NCI-H1417 (cell line): Measurements from ENCODE around the gene ALG5.

Experiments used
- DNase-seq, 3 experiments: peaks; one replicate each; lab custom pipeline; 2025; lab: John Stamatoyannopoulos, UW

The ALG5 gene, protein sequence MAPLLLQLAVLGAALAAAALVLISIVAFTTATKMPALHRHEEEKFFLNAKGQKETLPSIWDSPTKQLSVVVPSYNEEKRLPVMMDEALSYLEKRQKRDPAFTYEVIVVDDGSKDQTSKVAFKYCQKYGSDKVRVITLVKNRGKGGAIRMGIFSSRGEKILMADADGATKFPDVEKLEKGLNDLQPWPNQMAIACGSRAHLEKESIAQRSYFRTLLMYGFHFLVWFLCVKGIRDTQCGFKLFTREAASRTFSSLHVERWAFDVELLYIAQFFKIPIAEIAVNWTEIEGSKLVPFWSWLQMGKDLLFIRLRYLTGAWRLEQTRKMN

GRCh38 chr13:36999054-36999714 lies at the start of gene ALG5:
TSS of gene ALG5 (minus strand) at chr13:36999340. CDS start at chr13:36999300, 40 bp downstream.
- peak; percentile 90 to 93 (median 92) for DNase-seq

- DNase-seq = no peak
These were observed 48.7 kb upstream of the ALG5 start for GRCh38 chr13:37047846-37048245.

- DNase-seq = peak in 1 of 3 experiments; percentile 24
These were observed 47.9 kb upstream of the ALG5 start for GRCh38 chr13:37047032-37047431.

GRCh38 chr13:37046062-37046461 lies 46.9 kb upstream of the ALG5 start:
- no peak for DNase-seq

DNA sequence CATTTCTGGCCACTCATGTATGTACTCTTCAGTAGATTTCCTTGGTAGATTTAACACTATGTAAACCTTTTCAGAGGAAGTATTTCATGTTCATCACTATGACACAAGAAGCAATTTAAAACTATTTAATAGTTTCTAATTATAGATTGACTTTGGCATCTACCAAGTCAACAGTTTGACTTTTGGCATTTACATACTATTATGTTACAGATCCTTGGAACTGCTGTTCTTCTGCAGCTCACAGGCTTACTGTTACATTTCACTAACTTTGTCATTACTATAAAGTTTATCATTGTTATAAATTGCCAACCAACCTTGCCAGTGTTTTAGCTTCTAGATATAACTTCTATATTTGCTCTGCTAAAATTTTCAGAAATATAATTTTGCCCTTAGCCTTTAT lies 41.6 kb upstream of the ALG5 start:
- no peak for DNase-seq

DNA sequence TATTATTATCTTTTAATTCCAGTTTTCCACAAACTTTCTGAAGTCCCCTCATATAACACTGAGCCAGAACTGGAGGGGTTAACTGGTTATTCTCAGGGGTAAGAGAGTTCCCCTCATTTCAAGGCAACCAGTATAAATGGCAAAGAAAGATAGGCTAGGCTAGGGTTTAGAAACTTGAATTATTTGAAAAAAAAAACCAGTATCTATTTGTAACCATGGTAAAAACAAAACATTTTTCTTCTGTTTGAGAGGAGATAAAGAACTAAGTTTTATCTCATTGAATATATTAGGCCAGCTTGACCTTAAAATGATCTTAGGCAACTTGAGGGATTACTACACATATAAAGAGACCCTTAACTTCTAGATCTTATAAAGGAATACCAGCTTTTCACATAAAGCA lies 40.8 kb upstream of the ALG5 start:
- DNase-seq = no peak

DNA sequence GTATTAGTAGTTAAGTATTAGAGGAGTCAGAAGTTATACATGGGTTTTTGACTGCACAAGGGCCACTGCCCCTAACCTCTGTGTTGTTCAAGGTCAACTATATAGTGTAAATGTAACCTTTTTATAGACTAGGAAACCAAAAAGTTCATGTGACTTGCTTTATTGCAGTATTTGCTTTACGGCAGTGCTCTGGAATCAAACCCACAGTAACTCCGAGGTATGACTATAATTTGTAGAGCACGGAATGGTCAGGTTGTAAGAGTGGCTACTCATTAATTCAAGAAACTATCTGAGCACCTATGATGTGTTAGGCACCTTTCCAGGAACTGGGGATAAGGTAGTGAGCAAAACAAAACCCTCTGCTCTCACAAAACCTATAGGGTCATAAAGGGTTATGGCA lies 38.1 kb upstream of the ALG5 start:
- no peak for DNase-seq

GRCh38 chr13:37029617-37030016 lies 30.5 kb upstream of the ALG5 start:
- DNase-seq = no peak

DNA sequence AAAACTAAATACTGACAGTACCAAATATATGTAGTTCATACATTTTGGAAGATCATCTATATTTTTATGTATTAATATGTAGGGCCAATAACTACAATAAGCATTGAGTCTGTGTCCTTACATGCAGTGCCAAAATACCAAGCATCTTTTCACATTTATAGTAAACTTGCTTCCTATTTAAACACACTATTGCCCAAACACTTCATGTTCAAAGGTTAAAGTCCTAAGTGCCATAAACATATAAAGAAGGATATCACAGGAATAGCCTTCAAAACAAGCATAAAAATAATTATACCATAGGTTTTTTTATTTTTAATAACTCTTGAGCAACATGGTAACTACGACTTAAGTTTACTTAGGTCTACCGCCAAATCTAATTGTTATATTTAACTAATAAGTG lies 28.5 kb upstream of the ALG5 start:
- DNase-seq = no peak

GRCh38 chr13:37026771-37027170 lies 27.6 kb upstream of the ALG5 start:
- DNase-seq = no peak

DNA sequence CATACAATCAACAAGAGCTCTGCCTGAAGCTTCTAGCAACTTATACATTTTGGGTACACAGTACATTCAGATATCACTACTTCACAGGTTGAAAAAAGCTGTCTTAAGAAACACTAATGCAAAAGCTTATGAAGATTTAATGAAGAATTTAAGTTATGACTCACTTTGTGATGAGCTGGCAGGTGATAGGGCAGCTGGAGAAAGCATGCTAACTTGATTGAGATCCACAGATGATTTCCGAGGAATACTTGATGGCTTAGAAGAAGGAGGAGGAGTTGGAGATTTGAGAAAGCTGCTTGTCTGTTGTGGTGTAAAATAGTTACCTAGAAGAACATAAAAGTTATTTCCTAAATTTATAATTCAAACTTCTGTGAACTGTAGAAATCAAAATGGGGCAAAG lies 24.7 kb upstream of the ALG5 start:
- no peak for DNase-seq

DNA sequence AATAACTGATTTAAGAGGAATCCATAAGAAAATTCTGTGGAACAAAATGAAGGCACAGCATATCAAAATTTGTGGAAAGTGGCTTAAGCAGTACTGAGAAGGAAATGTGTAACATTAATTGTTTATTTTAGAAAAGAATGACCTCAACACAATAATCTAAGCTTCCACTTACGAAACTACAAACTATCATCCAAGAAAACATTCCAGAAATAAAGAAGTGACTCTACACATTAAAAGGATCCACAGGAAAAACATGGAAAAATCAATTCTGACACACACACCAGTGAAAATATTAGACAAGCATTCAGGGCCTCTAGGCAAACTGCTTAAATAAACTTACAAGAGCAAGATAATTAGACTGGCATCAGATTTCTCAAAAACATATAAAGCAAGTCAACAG lies 15.5 kb upstream of the ALG5 start:
- DNase-seq = no peak

- no peak for DNase-seq
These were observed 12.6 kb upstream of the ALG5 start for GRCh38 chr13:37011788-37012187.

- DNase-seq = no peak
These were observed 11.9 kb upstream of the ALG5 start for GRCh38 chr13:37011002-37011401.

- DNase-seq = no peak
These were observed 11.3 kb upstream of the ALG5 start for GRCh38 chr13:37010424-37010823.

- no peak for DNase-seq
These were observed 10.6 kb upstream of the ALG5 start for GRCh38 chr13:37009692-37010091.

- peak in 2 of 3 experiments; percentile 15 to 47 for DNase-seq
These were observed 2.7 kb upstream of the ALG5 start for GRCh38 chr13:37001921-37002250.

- DNase-seq = peak in 2 of 3 experiments; percentile 64 to 65
These were observed 507 bp downstream of the ALG5 start for GRCh38 chr13:36998624-36999041.

GRCh38 chr13:36997716-36998427 lies 1.3 kb downstream of the ALG5 start:
- no peak for DNase-seq

DNA sequence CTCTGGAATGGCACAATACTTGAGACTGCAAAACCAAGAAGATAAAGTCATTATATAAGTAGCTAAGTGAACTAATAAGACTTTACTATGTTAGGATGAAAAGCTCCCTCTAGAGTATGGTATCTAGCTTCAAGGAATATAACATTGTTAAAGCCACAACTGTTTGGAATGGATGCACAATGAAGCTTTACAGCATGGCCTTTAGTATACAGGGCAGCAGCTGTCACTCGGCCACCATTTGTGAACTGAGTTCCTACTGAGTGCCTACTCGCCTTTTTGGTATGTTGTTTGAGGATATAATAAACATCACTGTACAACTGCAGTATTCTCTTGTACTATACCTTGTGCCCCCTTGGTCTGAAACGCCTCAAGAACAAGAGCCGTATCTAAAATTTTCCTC lies 6.8 kb downstream of the ALG5 start:
- DNase-seq = no peak

DNA sequence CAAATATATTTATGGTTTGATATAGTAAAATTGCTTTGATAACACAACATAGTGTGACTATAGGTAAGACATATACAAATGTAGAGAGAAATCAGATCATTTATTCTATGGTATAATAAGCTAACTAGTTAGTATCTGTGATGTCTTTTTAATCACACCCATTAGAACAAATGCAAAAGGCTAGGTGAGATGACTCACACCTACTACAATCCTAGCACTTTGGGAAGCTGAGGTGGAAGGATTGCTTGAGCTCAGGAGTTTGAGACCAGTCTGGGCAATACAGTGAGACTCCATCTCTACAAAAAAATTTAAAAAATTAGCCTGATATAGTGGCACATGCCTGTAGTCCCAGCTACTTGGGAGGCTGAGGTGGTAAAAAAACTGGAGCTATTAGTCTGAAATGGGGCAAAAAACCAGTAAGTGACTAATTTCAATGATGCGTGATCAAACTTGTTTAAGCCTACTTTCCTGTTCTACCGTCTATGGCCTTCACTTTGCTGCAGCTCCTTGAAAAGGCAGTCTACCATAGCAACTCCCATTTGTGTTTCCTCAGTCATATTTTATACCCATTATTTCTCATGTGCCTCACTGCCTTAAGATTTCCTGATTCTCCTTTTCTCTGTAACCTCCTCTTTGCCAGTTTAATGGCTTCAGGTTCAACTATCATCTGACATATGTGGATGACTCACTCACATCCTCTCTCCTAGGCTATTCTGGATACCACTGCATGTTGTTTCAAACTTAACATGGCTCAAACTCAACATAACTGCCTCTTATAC lies 12.5 kb downstream of the ALG5 start:
- DNase-seq = peak in 1 of 3 experiments; percentile 42

DNA sequence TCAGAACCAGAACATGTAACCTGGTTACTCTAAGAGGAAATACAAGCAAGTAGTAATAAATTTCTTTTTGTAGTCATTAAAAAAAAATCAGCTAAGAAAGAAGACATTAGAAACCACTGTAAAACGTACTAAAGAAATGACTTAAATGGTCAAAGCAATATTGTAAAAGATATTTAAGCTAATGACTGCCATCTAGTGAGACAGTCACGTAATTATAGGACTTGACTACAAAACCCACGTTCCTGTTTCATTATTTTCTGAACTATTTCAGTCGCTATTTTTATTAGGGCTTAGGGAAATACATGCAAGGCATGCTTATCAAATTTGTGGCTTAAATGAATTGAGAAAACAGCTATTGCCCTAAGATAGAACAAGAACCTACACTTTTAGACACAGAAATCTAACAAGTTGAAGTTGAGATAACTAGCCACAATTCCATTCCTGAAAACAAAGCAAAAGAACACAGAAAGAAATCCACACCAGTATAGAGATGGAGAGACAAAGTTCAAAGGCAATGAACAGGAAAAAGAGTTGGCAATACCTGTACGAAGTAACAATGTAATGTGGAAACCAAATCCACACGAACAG lies 17.9 kb downstream of the ALG5 start:
- peak; percentile 9 to 68 (median 45) for DNase-seq
